Lung (tissue), 12 donors: ENCODE measurements around the gene THBS4. TPM values are rescaled to one million over a fixed set of nuclear protein-coding genes. Genes with fewer than 3 reads are reported as not detected.
"Not testable (repeated sequence)": the region's sequence is repeated elsewhere in the genome, so short reads cannot be mapped to it uniquely, and the experiment has no call there.

Source experiments
- ATAC-seq: fragments of 200-7000 bp; cut with Tn5 transposase; one replicate; pipeline ENCODE4 v1.9.1; 2020; ENCODE audit warnings: moderate number of reproducible peaks; ENCODE audit not compliant: insufficient read depth, low FRiP score
- DNase-seq, 3 donors: peaks; one replicate each; pipeline ENCODE4 v3.0.0-alpha.2; 2013 to 2017
- H3K27ac ChIP-seq, 2 donors: one replicate each; pipeline ENCODE4 v1.5.1; 2013; ENCODE audit warnings: mild to moderate bottlenecking in 2 of 2, moderate library complexity in 2 of 2, control low read depth in 1 of 2, inconsistent platforms in 1 of 2, low read depth in 1 of 2, low read length in 1 of 2
- H3K27me3 ChIP-seq, 3 donors: one replicate each; pipeline ENCODE4 v1.5.1; 2013; ENCODE audit warnings: low read length in 2 of 3; ENCODE audit not compliant: control insufficient read depth in 3 of 3, insufficient read depth in 3 of 3
- H3K36me3 ChIP-seq, 4 donors: one replicate each; pipeline ENCODE4 v1.5.1; 2013; ENCODE audit warnings: low read length in 4 of 4, mild to moderate bottlenecking in 1 of 4, moderate library complexity in 1 of 4; ENCODE audit not compliant: control insufficient read depth in 4 of 4, insufficient read depth in 4 of 4
- H3K4me1 ChIP-seq, 5 donors: one replicate each; pipeline ENCODE4 v1.5.1; 2013; ENCODE audit warnings: low read length in 5 of 5, mild to moderate bottlenecking in 2 of 5, moderate library complexity in 1 of 5; ENCODE audit not compliant: control insufficient read depth in 5 of 5, insufficient read depth in 5 of 5
- H3K4me3 ChIP-seq: one replicate; pipeline ENCODE4 v1.5.1; 2013; ENCODE audit warnings: mild to moderate bottlenecking, control low read depth, moderate library complexity
- H3K9ac ChIP-seq, 2 donors: one replicate each; pipeline ENCODE4 v1.5.1; 2013; ENCODE audit warnings: low read length in 2 of 2, control low read depth in 1 of 2; ENCODE audit not compliant: insufficient read depth in 1 of 2
- H3K9me3 ChIP-seq, 4 donors: one replicate each; pipeline ENCODE4 v1.5.1; 2013; ENCODE audit warnings: low read length in 3 of 4, mild to moderate bottlenecking in 1 of 4, moderate library complexity in 1 of 4; ENCODE audit not compliant: control insufficient read depth in 4 of 4, insufficient read depth in 3 of 4
- CTCF ChIP-seq: IDR thresholded peaks from 2 replicates; pipeline ENCODE4 v1.5.1; 2012; ENCODE audit warnings: mild to moderate bottlenecking; ENCODE audit errors: control extremely low read depth, extremely low read depth
- WGBS, 2 donors: extraction: QIAGEN DNeasy Blood & Tissue Kit; methylation state at CpG; one replicate each; pipeline ENCODE4 v1.1.7; 2013; 5-methylcytosine and 5-hydroxymethylcytosine counted together
- polyA plus RNA-seq, 2 donors: library from polyadenylated mRNA; stranded (reverse); fragments of 200-250 nt; gene quantifications; one replicate each; pipeline ENCODE4 v1.2.1, GENCODE V29; 2013
- total RNA-seq, 2 donors: library from RNA; depleted of rRNA in 1 of 2; stranded (reverse); fragments of >200 nt in 1 of 2; gene quantifications; one replicate each; pipeline ENCODE4 v1.2.1, GENCODE V29; 2014 to 2021
- donor health status: control.
- donor health status: control.
- donor health status: Bipolar disorder and iron deficiency.
- donor health status: healthy.
- donor health status: DM: yes; HTN: yes; CAD: no.

THBS4 gene
- total and polyA plus RNA-seq, 4 donors = 0.69 to 4.2 (median 1.3) TPM

GRCh38 chr5:80090884-80091166, 55.7 kb downstream of the THBS4 start:
- WGBS, 2 donors = 96 to 97% methylated on average over 5 of the region's 5 CpGs
- Histone ChIP-seq H3K9me3 (no peaks in the 10 kb centered on the region), H3K27ac (no peak overlapping the region), H3K36me3 (no peaks in the 10 kb centered on the region), H3K9ac (no peak overlapping the region), H3K4me3 (no peak overlapping the region), H3K4me1 (peaks cover 0 to 6% (median 0%) of the 10 kb centered on the region in 5 donors), H3K27me3 (no peaks in the 10 kb centered on the region)
- DNase-seq = no peak
- ATAC-seq = no peak
- TF ChIP-seq CTCF = no peak

- H3K9ac ChIP-seq, H3K27ac ChIP-seq, H3K4me3 ChIP-seq, H3K4me1 ChIP-seq, H3K27me3 ChIP-seq, H3K36me3 ChIP-seq, H3K9me3 ChIP-seq: not testable (repeated sequence)
- TF ChIP-seq CTCF = peak; percentile 59
- ATAC-seq (peak; percentile 70), DNase-seq (peak; percentile 39 to 83 (median 80))
- WGBS, 2 donors = 28 to 39% methylated on average over 15 of the region's 15 CpGs
Measured at GRCh38 chr5:80091792-80092192, 56.6 kb downstream of the THBS4 start.

GRCh38 chr5:80092486-80093107, 57.4 kb downstream of the THBS4 start:
- no peaks in the 10 kb centered on the region for H3K27me3 ChIP-seq
- WGBS, 2 donors = 65 to 81% methylated on average over 8 of the region's 8 CpGs

More at GRCh38 chr5:80092486-80093107, 57.4 kb downstream of the THBS4 start:
- Histone ChIP-seq H3K36me3 (no peaks in the 10 kb centered on the region), H3K9ac (no peak overlapping the region), H3K4me1 (peaks cover 0 to 6% (median 0%) of the 10 kb centered on the region in 5 donors), H3K27ac (no peak overlapping the region), H3K9me3 (no peaks in the 10 kb centered on the region), H3K4me3 (no peak overlapping the region)
- DNase-seq (no peak), ATAC-seq (no peak)
- no peak for TF ChIP-seq CTCF
